GM18526 (cell line): ENCODE data around the gene ENOX2.

Source experiments
- POLR2A ChIP-seq: IDR thresholded peaks from 3 replicates; pipeline ENCODE4 v1.6.1; 2011; ENCODE audit not compliant: insufficient read length; ENCODE audit errors: extremely low read depth

The ENOX2 gene

GRCh38 chrX:130594453-130594916 is 308.5 kb downstream of the ENOX2 start:
- TF ChIP-seq POLR2A: no peak

- TF ChIP-seq POLR2A: no peak
Measured at GRCh38 chrX:130593911-130594310, 309.1 kb downstream of the ENOX2 start.

- TF ChIP-seq POLR2A: no peak
Measured at GRCh38 chrX:130592204-130592603, 310.8 kb downstream of the ENOX2 start.

GRCh38 chrX:130578906-130579305 is 324.1 kb downstream of the ENOX2 start:
- no peak for TF ChIP-seq POLR2A

- no peak for TF ChIP-seq POLR2A
Measured at GRCh38 chrX:130577431-130577830, 325.6 kb downstream of the ENOX2 start.

GRCh38 chrX:130575831-130576389 is 327.1 kb downstream of the ENOX2 start:
- TF ChIP-seq POLR2A: no peak
